ENCODE data around the gene PTPRH. TPM values are rescaled to one million over a fixed set of nuclear protein-coding genes. Genes with fewer than 3 reads are reported as not detected.
A peak's percentile ranks its signal among the peaks of the same experiment; 100 is the strongest.
"Not testable (repeated sequence)": the region's sequence is repeated elsewhere in the genome, so short reads cannot be mapped to it uniquely, and the experiment has no call there.

Gene PTPRH
- total RNA-seq, 1 donor from 2014 or later, result not detected

- no peak for DNase-seq (ENCODE audit: extremely low spot score, unreplicated experiment)
Observed at GRCh38 chr19:55156202-55157063, 52.9 kb downstream of the PTPRH start.

GRCh38 chr19:55155784-55156183, 53.5 kb downstream of the PTPRH start:
- not testable (repeated sequence) for H3K9me3 Mint-ChIP-seq (ENCODE audit: unreplicated experiment); H3K27ac Mint-ChIP-seq (ENCODE audit: unreplicated experiment); H3K36me3 Mint-ChIP-seq (ENCODE audit: unreplicated experiment); H3K4me3 Mint-ChIP-seq (ENCODE audit: unreplicated experiment); DNase-seq (ENCODE audit: extremely low spot score, unreplicated experiment)
- H3K4me1 Mint-ChIP-seq (ENCODE audit: unreplicated experiment), result peaks cover 29% of the 10 kb centered on the region
- H3K27me3 Mint-ChIP-seq (ENCODE audit: unreplicated experiment), result peaks cover 14% of the 10 kb centered on the region

More at GRCh38 chr19:55156202-55157063, 52.9 kb downstream of the PTPRH start:
- H3K4me3 Mint-ChIP-seq (ENCODE audit: unreplicated experiment), result peak overlapping the region; percentile 38
- TF ChIP-seq CTCF (IDR thresholded peaks at IDR 0.05), result no peak
- no peak overlapping the region for H3K27ac Mint-ChIP-seq (ENCODE audit: unreplicated experiment)
- H3K36me3 Mint-ChIP-seq (ENCODE audit: unreplicated experiment), result no peaks in the 10 kb centered on the region
- peaks cover 13% of the 10 kb centered on the region for H3K27me3 Mint-ChIP-seq (ENCODE audit: unreplicated experiment)
- peaks cover 29% of the 10 kb centered on the region for H3K4me1 Mint-ChIP-seq (ENCODE audit: unreplicated experiment)
- H3K9me3 Mint-ChIP-seq (ENCODE audit: unreplicated experiment), result no peaks in the 10 kb centered on the region

- no peak overlapping the region for H3K27ac Mint-ChIP-seq (ENCODE audit: unreplicated experiment)
- H3K27me3 Mint-ChIP-seq (ENCODE audit: unreplicated experiment), result peaks cover 32% of the 10 kb centered on the region
- no peaks in the 10 kb centered on the region for H3K9me3 Mint-ChIP-seq (ENCODE audit: unreplicated experiment)
- no peaks in the 10 kb centered on the region for H3K36me3 Mint-ChIP-seq (ENCODE audit: unreplicated experiment)
- no peak overlapping the region for H3K4me3 Mint-ChIP-seq (ENCODE audit: unreplicated experiment)
- no peak for TF ChIP-seq CTCF (IDR thresholded peaks at IDR 0.05)
- peaks cover 15% of the 10 kb centered on the region for H3K4me1 Mint-ChIP-seq (ENCODE audit: unreplicated experiment)
- no peak for DNase-seq (ENCODE audit: extremely low spot score, unreplicated experiment)
Observed at GRCh38 chr19:55153652-55154264, 55.5 kb downstream of the PTPRH start.

GRCh38 chr19:55152017-55152416, 57.3 kb downstream of the PTPRH start:
- Mint-ChIP-seq H3K27me3 (ENCODE audit: unreplicated experiment) (peaks cover 36% of the 10 kb centered on the region), H3K4me3 (ENCODE audit: unreplicated experiment) (no peak overlapping the region), H3K9me3 (ENCODE audit: unreplicated experiment) (no peaks in the 10 kb centered on the region), H3K27ac (ENCODE audit: unreplicated experiment) (no peak overlapping the region), H3K4me1 (ENCODE audit: unreplicated experiment) (peaks cover 10% of the 10 kb centered on the region), H3K36me3 (ENCODE audit: unreplicated experiment) (no peaks in the 10 kb centered on the region)
- TF ChIP-seq CTCF (IDR thresholded peaks at IDR 0.05), result no peak
- DNase-seq (ENCODE audit: extremely low spot score, unreplicated experiment), result no peak

- H3K36me3 Mint-ChIP-seq (ENCODE audit: unreplicated experiment), result no peaks in the 10 kb centered on the region
- H3K27me3 Mint-ChIP-seq (ENCODE audit: unreplicated experiment), result peaks cover 38% of the 10 kb centered on the region
- no peaks in the 10 kb centered on the region for H3K9me3 Mint-ChIP-seq (ENCODE audit: unreplicated experiment)
- H3K27ac Mint-ChIP-seq (ENCODE audit: unreplicated experiment), result no peak within 1 kb of the TSS
- no peak within 1 kb of the TSS for H3K4me3 Mint-ChIP-seq (ENCODE audit: unreplicated experiment)
- DNase-seq (ENCODE audit: extremely low spot score, unreplicated experiment), result no peak
- peaks cover 2% of the 10 kb centered on the region for H3K4me1 Mint-ChIP-seq (ENCODE audit: unreplicated experiment)
- TF ChIP-seq CTCF (IDR thresholded peaks at IDR 0.05), result no peak
Observed at GRCh38 chr19:55149078-55150003, 60.0 kb downstream of the PTPRH start, which contains the start of gene TNNT1. TSS of gene TNNT1 (minus strand) at chr19:55149206. CDS start at chr19:55147157, 2,049 bp downstream.
